ENCODE measurements around the gene GLDC.

DNA sequence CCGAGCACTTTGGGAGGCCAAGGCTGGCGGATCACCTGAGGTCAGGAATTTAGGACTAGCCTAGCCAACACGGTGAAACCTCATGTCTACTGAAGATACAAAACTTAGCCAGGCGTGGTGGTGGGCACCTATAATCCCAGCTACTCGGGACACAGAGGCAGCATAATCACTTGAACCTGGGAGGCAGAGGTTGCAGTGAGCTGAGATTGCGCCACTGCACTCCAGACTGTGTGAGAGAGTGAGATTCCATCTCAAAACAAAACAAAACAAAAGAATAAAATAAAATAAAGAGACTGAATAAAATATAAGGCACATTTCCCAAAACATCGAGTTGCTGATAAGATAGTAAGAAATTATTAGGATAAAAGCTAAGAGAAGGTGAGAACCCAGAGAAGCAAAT, 32.3 kb upstream of the GLDC start:
- TF ChIP-seq, protein P1, sequence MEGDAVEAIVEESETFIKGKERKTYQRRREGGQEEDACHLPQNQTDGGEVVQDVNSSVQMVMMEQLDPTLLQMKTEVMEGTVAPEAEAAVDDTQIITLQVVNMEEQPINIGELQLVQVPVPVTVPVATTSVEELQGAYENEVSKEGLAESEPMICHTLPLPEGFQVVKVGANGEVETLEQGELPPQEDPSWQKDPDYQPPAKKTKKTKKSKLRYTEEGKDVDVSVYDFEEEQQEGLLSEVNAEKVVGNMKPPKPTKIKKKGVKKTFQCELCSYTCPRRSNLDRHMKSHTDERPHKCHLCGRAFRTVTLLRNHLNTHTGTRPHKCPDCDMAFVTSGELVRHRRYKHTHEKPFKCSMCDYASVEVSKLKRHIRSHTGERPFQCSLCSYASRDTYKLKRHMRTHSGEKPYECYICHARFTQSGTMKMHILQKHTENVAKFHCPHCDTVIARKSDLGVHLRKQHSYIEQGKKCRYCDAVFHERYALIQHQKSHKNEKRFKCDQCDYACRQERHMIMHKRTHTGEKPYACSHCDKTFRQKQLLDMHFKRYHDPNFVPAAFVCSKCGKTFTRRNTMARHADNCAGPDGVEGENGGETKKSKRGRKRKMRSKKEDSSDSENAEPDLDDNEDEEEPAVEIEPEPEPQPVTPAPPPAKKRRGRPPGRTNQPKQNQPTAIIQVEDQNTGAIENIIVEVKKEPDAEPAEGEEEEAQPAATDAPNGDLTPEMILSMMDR (IDR thresholded peaks at IDR 0.05) = no peak
- no peak for TF ChIP-seq POLR2AphosphoS5 (IDR thresholded peaks at IDR 0.05; ENCODE audit: low read depth, low read length)

All from Panc1 (cell line).